PFSK-1 (cell line): Measurements from ENCODE around the gene RAD9A.

ENCODE experiments used
- FOXP2 ChIP-seq: optimal IDR thresholded peaks from 2 replicates; pipeline ENCODE3; 2011; ENCODE audit warnings: borderline replicate concordance, control low read depth, inconsistent platforms; ENCODE audit not compliant: insufficient read depth; ENCODE audit errors: extremely low read length, extremely low read depth
- POLR2AphosphoS5 ChIP-seq: IDR thresholded peaks from 2 replicates; pipeline ENCODE4 v1.6.1; 2012; ENCODE audit warnings: low read depth, mild to moderate bottlenecking, control low read depth, low read length, moderate library complexity
- REST ChIP-seq, 2 experiments: IDR thresholded peaks; 2 replicates each; pipeline versions ENCODE4 v1.6.1 to v1.8.0; 2011 to 2012; ENCODE audit warnings: low read depth in 2 of 2, low read length in 2 of 2, control low read depth in 1 of 2, inconsistent platforms in 1 of 2, mild to moderate bottlenecking in 1 of 2, moderate library complexity in 1 of 2; ENCODE audit not compliant: insufficient read depth in 1 of 2
- SIN3A ChIP-seq: IDR thresholded peaks from 2 replicates; pipeline ENCODE4 v1.6.1; 2012; ENCODE audit warnings: mild to moderate bottlenecking, low read length, moderate library complexity, borderline replicate concordance; ENCODE audit not compliant: insufficient read depth
- TAF1 ChIP-seq: IDR thresholded peaks from 2 replicates; pipeline ENCODE4 v1.6.1; 2012; ENCODE audit warnings: low read length, control low read depth, borderline replicate concordance; ENCODE audit not compliant: insufficient read depth

Gene RAD9A

GRCh38 chr11:67410369-67410831 lies 18.6 kb downstream of the RAD9A start:
- TF ChIP-seq SIN3A: no peak

- TF ChIP-seq TAF1: no peak
- TF ChIP-seq FOXP2: no peak
- no peak for TF ChIP-seq SIN3A
- no peak for TF ChIP-seq POLR2AphosphoS5
- TF ChIP-seq REST (IDR thresholded peaks at IDR 0.05; ENCODE audit: insufficient read depth in 1 of 2, low read depth in 2 of 2, low read length in 2 of 2): no peak
These were observed 19.4 kb downstream of the RAD9A start for GRCh38 chr11:67410984-67411784.

- TF ChIP-seq POLR2AphosphoS5 (no peak), TAF1 (no peak), FOXP2 (no peak), SIN3A (no peak)
These were observed 20.0 kb downstream of the RAD9A start for GRCh38 chr11:67411785-67412152.

GRCh38 chr11:67412495-67413179 lies 20.9 kb downstream of the RAD9A start:
- TF ChIP-seq REST (IDR thresholded peaks at IDR 0.05; ENCODE audit: insufficient read depth in 1 of 2, low read depth in 2 of 2, low read length in 2 of 2): no peak
- no peak for TF ChIP-seq FOXP2
- TF ChIP-seq TAF1: no peak
- no peak for TF ChIP-seq POLR2AphosphoS5
- no peak for TF ChIP-seq SIN3A

GRCh38 chr11:67413266-67413849 lies 21.6 kb downstream of the RAD9A start:
- TF ChIP-seq REST (IDR thresholded peaks at IDR 0.05; ENCODE audit: insufficient read depth in 1 of 2, low read depth in 2 of 2, low read length in 2 of 2): no peak
- no peak for TF ChIP-seq TAF1
- no peak for TF ChIP-seq POLR2AphosphoS5
- no peak for TF ChIP-seq FOXP2
- no peak for TF ChIP-seq SIN3A
